Fibroblast of gingiva (primary cell): ENCODE data around the gene SNAI3.
"Not testable (repeated sequence)": the region's sequence is repeated elsewhere in the genome, so short reads cannot be mapped to it uniquely, and the experiment has no call there.

Experiments
- DNase-seq: peaks from one replicate; pipeline ENCODE4 v3.0.0-alpha.2; 2011; ENCODE audit warnings: low read depth

The SNAI3 gene

DNA sequence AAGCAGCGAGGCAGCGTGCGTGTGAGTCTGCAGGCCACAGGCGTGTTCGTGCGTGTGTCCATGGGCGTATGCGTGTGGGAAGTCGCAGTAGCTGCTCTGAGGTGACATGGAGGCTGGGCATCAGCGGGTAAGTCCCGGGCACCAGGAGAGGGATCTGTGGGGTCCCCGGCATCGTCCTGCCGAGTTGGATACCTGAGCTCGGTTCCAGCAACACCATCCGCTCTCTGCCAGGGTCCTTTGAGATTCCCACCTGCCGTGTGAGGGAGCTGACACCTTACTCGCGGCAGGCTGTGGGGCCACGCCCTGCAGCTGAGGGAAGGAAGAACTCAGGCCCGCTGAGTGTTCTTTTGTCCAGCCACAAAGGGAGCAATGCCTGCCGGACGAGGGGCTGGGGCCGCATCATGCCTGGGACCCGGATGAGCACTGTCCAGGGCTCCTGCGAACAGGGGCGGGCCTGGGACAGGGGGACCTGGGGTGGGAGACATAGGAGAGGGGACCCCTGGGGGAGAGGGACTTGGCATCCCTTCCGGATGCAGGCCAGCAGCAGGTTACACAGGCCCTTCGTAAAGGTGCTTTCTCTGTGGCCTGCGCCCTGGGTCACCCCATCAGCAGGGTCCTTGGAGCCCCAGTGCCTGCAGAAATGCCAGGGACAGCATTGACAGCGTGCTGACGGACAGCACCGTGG is 5.0 kb upstream of the SNAI3 start:
- DNase-seq: no peak

DNA sequence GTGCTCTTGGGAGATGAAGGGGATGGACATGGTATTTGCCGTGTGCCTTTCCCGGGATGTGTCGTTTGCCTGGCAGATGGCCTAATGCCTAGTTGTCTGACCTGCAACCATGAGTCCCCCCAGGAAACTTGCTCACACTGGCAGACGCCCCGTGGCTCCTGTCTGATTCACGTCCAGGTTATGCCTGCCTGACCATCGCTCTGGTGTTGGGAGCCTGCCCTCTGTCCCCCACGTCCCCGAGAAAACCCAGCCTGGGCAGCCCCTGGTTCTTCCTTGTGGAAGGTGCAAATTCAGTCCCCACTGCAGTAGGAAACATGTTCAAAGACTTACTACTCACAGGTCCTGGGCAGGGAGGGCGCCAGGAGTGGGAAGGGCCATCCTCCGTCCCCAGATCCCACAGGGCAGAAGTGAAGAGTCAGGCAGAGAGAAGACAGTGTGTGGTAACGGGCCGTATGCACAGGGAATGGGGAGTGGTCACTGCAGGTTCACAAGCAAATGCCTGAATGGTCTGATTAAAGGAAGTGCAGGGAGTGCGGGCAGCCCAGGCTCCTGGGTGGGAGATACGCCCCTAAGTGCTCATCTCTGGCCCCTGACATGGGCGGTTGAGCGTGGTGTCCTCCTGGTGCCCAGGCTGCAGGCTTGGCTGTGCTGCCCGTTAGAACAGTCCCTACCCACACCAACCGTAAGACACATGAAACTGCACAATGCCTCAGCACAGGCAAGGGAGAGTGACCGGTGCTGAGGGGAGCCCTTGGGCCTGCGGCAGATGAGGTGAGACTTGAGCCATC is 4.2 kb upstream of the SNAI3 start:
- DNase-seq: no peak

DNA sequence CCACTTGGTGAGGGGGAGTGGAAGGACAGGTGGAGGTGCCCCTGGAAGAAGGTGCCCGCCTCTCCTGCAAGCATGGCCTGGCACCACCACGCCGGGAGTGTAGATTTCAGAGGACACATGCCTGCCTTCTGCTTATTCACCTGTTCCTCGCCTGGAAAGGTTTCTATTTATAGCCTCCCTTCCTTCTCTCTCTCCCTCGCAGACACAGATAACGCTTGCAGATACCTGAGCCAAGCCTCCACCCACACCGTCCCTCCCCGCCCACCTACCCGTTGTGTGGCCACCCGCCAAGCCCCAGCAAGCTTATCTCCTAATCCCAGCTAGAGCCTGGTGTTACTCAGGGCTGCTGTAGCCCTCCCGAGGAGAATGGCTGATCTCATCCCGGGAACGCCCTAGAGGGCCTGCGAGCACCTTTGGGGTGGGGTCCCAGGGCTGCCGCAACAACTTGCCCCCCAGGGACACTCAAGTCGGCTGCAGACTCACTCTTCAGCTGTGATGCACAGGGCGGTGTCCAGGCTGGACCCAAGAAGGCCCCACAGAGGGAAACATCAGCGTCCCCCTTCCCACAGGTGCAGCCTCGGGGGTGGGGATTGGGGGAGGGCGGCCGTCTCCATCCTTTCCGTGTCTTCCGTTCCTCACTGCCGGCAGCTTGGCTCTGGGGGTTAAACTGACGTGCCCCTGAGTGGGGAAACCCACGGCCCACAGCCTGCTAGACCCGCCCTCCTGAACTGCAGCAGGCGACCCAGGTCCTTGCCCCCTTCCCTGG is 1.9 kb upstream of the SNAI3 start:
- DNase-seq: no peak

DNA sequence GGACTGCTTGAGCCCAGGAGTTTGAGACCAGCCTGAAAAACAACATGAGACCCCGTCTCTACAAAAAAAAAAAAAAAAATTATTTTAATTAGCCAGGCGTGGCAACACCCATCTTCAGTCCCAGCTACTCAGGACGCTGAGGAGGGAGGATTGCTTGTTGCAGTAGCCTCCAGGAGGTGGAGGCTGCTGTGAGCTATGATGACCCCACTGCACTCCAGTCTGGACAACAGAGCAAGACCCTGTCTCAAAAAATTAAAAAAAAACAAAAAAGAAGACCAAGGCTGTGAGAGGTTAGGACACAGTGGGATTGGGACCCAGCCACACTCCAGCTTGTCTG is 1.3 kb upstream of the SNAI3 start:
- DNase-seq: no peak

DNA sequence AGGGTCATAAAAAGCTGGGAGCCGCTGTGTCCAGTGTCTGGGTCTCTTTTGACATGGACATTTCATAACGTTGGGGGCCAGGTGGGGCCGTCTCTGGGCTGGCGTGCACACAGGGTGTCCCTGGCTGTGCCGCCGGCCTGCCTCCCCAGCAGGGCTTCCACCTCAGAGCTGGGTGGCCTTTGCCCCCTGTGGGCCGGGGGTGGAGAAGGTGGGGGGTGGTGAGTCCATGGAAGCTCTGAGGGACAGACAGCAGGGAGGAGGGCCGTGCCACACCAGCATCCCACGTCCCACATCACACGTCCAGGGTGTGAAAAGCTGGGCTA is 908 bp upstream of the SNAI3 start:
- no peak for DNase-seq

DNA sequence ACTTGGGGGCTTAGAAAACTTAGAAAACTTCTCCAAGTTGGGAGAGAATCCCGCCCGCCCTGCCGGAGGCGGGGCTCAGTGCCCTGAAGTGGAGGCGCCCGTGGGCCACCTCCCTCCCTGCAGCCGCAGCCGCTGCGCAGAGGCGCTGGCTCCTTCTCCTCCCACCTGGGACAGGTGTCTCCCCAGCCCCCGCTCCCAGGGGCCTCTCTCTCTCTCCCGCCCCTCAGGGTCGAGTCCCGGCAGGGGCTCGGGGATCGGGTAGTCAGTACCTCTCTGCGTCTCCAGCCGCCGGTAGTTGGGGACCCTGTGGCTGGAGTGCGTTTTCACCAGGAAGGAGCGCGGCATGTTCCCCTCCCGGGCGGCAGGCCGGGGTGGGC is 257 bp downstream of the SNAI3 start:
- DNase-seq: no peak

DNA sequence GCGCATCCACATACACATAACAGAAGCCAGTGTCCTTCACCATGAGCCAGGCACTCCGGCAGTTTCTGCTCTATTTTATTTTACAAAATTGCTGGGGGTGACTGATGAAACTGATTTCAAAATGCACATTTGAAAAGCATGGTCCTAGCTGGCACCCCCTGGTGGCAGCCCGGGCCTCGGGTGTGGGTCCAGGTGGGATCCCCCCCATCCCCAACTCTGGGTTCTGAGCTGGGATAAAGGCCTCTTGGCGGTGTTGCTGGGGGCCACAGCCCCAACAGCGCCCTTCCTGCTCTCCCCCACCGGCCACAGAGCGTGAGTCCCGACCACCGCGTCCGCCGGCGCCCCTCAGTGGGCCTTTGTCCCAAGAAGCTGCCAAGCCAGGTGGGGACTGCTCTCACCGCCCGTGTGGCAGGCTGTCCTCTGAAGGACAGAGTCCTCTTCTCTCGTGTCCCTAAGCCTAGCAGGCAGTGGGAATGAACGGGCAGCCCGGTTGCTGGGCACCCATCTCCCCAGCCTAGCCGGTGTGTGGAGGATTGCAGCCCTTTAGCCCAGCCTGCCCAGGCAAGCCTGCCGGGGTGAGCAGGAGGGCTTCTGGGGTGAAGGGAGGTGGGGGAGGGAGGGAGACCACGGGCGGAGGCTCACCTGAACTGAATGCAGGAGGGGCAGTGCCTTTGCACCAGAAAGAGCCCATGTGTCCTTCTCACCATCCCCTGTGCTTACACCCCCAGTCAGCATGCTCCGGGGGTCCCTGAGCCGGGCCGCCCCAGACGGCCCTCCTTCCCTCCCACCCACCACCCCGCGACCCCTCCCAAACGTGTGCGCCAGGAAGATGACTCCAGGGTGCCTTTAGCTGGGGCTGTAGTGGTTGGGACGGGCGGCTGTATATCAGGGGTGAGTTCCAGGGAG is 898 bp downstream of the SNAI3 start:
- DNase-seq: peak; percentile 46

DNA sequence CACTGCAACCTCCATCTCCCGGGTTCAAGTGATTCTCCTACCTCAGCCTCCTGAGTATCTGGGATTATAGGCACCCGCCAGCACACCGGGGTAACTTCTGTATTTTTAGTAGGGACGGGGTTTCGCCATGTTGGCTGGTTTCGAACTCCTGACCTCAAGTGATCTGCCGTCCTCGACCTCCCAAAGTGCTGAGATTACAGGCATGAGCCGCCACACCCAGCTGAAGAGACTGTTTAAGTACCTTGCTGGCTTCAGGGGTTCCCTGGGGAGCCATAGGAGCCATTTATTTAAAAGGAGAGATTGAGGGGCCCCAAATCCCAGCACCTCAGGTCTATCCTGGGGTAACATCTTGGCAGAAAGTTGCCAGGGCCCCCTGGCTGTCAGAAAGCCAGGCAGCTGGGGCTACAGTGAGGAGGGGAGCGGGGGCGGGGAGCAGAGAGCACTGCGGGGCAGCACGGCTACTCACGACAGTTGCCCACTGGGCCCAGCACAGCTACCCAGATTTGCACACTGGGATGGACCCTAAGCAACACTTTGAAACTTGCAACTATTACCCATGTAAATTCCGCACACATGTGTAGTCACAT is 1.6 kb downstream of the SNAI3 start:
- no peak for DNase-seq

DNA sequence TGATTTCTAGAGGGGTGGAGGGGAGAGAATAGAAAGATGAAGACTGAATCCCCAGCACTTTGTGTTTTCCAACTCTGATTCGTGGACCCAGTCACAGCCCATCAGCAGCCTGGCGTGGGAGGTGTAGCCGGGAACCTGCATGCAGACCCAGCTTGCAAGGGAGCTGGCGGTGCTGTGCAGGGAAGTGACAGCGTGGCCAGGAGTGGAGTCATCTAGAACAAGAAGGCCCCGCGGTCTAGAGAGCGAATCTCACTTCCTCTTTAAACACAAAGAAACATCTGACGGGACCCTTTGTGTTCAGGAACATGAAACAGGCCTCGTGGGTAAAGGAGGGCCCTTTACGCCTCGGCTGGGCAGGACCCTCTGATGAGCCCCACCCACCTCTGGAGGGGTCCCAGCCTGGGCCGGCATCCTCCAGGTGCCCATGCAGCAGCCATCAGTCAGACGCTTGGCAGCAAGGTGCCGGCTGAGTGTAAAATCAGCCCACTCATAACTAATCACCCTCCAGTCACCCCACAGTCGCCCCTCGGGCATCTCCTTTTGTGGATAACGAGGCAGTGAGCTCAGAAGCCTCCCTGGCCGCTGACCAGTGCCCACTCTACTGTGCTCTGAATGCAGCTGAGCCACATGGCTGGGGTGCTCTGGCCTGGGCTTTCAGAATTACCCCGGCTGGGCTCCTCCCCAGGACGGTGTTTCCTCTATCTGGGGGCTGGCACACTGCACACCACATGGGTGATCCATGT is 4.4 kb downstream of the SNAI3 start:
- DNase-seq: no peak

DNA sequence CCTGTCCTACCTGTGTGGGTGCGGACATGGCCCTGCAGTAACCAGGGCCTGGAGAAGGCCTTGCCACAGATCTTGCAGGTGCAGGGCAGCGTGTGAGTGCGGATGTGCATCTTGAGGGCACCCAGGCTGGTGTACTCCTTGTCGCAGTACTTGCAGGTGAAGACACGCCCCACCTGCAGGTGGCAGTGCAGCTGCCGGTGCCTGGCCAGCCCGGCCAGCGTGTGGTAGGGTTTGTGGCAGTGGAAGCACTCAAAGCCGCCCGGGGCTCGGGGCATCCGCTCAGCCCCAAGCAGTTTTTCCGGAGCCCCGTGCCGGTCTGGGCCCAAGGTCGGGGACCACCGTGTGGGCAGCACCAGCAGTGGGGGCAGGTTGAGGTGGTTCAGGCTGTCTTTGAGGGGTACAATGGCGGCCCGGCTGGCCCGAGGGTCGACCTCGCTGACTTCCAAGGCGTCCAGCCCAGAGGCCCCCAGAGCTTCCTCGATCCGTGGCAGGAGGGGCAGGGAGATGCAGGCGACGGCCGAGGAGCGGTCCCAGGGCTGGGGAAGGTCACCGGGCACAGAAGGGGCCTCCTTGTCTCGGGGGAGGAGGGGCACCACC is 5.1 kb downstream of the SNAI3 start:
- DNase-seq: no peak

DNA sequence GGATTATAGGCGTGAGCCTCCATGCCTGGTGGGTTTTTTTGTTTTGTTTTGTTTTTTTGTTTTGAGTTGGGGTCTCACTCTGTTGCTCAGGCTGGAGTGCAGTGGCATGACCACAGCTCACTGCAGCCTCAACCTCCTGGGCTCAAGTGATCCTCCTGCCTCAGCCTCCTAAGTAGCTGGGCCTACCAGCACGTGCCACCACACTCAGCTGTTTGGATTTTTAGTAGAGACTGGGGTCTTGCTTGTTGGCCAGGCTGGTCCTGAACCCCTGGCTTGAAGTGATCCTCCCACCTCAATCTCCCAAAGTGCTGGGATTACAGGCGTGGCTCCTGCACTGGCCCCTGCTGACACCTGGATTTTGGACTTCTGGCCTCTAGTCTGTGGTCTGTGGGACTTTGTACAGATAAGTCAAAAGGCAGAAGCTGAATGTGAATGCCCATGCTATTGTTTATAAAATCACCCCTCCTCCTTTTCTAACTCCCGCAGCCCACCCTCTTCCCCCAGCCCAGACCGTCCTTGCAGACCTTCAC is 5.7 kb downstream of the SNAI3 start:
- no peak for DNase-seq

DNA sequence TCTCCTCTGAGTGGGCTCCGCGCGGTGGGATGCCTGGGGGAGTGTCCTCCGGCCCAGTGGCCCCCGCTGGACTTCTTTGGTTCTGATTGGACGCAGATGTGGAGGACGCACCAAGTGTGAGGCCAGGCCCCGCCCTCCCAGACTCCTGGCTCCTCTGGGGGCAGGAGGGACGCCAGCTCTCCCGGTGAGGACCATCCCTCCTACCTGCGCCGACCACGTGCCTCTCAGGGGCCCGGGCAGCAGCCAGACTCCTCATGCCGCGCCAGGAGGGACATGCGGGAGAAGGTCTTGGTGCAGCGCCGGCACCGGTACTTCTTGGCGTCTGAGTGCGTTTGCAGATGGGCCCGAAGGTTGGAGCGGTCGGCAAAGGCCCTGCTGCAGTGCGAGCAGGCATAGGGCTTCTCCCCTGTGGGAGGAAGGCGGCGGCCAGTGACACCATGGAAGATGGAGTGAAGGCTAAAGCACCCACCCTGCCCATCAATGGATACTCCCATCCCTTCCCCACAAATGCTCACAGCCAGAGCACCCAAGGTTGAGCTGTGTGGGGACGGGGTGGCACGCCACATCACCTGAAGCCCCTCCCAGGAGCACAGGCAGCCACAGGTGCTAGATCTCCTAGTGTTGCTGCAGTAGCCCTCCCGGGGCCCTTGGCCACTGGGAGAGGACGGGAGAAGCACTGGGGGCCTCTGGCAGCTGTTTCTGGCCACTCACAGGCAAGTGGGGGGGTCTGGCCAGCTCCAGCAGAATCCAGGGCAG is 7.9 kb downstream of the SNAI3 start:
- DNase-seq: no peak

DNA sequence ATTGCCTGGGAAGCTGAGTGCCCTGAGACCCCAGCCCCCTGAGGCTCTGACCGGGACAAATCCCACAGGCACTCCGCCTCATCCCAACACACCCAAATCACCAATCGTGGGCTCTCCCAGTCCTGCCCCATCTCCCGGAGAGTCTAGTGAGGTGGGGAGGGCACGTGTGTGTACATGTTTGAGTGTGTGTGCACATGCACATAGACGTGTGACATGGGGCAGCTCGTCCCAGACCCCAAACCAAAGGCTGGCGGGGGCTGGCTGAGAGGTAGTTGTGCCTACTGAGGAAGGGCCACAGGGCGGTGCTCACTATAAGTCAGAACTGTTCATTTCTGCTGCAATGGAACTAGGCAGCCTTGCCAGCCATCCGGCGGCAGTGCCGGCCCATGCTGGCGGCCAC is 8.6 kb downstream of the SNAI3 start:
- no peak for DNase-seq

DNA sequence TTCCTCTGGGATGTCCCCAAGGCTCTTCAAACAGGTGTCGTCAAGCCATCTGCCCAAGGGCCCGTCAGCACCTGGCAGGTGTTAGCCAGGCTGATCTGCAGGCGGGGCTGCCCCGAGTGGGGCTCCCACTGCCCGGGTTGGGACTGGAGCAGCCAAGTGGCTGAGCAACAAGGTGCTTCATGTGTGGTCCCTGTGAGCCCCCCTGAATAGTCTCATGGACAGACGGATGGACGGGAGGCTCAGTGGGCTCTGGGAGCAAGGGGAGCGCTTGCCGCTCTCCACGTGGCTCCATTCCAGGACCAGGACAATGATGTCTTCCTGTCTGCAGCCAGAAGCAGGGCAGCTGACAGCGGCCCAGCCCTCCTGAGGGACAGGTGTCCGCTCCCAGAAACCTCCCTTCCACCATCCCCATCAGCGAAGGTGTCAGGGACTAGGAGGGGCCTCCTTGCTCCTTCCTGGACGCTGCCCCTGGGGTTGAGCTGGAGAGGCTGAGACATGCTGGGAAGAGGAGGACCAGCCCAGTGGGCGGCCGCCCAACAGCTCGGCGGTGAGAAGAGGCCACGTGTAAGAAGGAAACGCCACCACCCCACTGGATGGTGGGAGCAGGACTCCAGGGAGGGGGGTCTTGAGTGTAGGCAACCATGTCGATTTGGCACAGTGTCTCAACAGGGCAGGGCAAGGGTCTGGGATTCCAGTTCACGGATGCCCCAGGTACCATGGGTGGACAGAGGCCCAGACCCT is 9.6 kb downstream of the SNAI3 start:
- no peak for DNase-seq

DNA sequence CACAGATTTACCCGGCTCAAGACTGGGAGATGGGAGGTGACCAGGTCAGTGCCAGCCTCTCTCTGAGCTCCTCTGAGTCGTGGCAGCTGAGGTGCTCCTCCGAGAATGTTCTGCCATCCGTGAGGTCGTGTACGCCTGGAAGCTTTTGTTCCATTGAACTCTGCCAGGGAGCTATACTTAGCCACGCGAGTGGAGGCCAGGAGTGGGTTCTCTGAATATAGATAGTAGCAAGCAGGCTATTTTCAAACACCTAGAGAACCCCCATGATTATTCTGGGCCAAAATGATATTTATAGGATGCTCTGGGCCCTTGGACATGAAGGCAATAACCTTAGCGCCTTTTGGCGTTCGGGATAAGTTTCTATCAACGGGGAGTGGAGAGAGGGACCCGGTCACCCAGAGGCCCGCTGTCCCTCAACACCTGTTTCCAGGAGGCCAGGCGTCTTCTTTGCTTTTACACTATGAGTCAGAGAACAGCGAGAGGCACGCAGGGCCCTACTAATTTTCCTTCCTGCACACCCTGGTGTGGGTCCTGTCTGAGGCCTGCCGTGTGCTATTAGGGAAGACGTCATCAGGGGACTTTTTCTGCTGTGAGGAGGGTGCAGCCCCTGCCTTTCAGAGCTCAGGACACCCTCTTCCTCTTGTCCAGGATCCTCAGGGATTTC is 12.5 kb downstream of the SNAI3 start:
- no peak for DNase-seq

DNA sequence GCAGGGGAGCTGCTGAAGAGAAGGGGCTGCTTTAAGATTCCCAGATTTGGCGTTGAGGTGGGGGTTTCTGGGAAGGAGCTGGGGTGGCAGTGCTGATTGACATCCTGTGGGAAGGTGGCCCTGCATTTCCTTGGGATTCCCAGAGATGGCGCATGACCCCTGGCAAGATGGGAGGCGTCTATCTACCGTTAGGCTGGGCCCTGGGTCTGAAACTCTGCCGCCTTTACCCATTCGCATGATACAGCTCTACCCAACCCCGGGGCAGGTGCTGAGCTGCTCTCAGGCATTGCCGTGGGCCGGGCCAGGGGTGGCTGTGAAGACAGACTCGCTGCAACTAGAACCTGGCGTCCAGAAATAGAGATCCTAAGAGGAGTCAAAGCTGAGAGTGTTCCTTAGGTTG is 13.5 kb downstream of the SNAI3 start:
- no peak for DNase-seq

DNA sequence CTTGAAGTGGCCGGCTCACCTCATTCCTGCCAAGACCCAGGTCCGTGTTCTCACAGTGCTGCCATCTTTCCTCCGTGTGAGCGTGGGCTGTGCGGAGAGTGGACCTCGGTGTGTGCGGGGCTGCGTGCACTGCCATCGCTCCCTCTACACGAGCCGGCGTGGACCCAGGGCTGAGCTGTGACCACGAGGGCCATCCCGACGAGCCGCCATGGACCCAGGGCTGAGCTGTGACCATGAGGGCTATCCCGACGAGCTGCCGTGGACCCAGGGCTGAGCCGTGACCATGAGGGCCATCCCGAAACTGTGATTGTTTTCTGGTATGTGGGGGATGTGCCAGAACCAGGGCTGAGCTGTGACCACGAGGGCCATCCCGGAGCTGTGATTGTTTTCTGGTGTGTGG is 14.5 kb downstream of the SNAI3 start:
- no peak for DNase-seq

DNA sequence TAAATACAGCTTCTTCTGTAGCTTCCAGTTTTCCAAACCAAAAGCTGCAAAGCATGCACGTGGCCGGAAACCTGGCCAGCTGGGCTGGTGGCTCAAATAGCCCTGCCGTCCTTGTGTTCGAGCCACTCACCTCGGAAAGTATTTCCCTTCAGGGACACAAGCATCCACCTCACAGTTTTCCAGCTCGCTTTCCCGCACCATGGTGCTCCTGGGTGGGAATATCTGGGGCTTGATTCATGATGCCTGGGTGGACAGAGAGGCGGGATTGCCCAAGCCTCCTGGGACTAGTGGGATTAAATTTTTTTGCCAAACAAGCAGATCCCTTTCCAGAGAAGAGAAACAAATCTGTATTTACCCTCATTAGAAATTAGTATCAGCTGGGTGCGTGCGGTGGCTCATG is 16.3 kb downstream of the SNAI3 start:
- DNase-seq: peak; percentile 91

DNA sequence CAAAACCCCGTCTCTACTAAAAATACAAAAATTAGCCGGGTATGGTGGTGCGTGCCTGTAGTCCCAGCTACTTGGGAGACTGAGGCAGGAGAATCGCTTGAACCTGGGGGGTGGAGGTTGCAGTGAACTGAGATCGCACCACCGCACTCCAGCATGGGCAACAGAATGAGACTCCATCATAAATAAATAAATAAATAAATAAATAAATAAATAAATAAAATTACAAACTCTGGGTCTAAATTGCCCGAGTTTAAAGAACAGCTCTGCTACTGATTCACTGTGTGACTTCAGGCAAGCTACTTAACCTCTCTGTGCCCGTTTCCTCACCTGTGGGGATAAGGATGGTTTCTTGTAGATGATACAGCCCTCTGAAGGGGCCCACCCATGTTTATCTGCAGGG is 16.8 kb downstream of the SNAI3 start:
- DNase-seq: not testable (repeated sequence)
